Fibroblast of mammary gland (primary cell): ENCODE measurements around the gene SYN1.

Experiments
- DNase-seq: peaks from one replicate; pipeline ENCODE4 v3.0.0-alpha.2; 2010; ENCODE audit warnings: low read depth
- H3K4me3 ChIP-seq: 2 replicates; pipeline ENCODE4 v1.5.1; 2011; ENCODE audit warnings: low read depth, mild to moderate bottlenecking, low read length, moderate library complexity; ENCODE audit not compliant: control insufficient read depth
- TF ChIP-seq, protein P1 (sequence below): conservative IDR thresholded peaks from 2 replicates; pipeline ENCODE4 v1.5.1; 2011; ENCODE audit warnings: low read depth, low read length, inconsistent platforms; ENCODE audit not compliant: control insufficient read depth, insufficient read depth

The SYN1 gene

DNA sequence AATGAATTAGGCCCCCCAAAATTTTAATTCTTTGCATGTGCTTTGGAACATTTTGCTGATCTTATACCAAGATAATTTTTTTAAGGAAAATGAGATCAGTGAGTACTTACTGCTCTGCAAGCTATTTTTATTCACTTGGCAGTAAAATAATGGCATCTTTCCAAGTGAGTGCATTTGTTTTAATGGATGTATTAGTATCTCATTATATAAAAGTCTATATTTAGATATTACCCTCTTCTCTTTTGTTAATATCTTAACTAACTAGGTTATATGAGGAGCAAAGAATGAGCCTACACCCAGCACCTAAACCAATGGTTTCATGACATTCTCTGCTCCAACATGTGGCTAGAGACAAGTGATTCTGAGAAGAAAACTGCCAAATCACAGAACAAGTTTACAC, 79.8 kb downstream of the SYN1 start:
- DNase-seq, result no peak
- TF ChIP-seq, protein P1, sequence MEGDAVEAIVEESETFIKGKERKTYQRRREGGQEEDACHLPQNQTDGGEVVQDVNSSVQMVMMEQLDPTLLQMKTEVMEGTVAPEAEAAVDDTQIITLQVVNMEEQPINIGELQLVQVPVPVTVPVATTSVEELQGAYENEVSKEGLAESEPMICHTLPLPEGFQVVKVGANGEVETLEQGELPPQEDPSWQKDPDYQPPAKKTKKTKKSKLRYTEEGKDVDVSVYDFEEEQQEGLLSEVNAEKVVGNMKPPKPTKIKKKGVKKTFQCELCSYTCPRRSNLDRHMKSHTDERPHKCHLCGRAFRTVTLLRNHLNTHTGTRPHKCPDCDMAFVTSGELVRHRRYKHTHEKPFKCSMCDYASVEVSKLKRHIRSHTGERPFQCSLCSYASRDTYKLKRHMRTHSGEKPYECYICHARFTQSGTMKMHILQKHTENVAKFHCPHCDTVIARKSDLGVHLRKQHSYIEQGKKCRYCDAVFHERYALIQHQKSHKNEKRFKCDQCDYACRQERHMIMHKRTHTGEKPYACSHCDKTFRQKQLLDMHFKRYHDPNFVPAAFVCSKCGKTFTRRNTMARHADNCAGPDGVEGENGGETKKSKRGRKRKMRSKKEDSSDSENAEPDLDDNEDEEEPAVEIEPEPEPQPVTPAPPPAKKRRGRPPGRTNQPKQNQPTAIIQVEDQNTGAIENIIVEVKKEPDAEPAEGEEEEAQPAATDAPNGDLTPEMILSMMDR, result no peak
- no peak overlapping the region for H3K4me3 ChIP-seq

DNA sequence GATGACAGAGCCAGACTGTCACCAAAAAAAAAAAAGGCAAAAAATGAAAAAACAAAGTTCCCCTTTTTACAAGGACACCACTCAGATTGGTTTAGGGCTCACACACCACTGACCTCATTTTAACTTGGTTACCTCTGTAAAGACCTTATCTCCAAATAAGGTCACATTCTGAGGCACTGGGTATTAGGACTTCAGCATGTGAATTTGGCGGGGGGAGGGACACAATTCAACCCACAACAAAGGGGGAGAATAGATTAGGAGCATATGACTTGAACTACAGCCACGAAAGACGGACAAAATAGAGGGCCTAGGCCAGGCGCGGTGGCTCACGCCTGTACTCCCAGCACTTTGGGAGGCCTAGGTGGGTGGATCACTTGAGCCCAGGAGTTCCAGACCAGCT, 89.6 kb downstream of the SYN1 start:
- no peak for DNase-seq
- TF ChIP-seq, protein P1, result no peak
- H3K4me3 ChIP-seq, result no peak overlapping the region

DNA sequence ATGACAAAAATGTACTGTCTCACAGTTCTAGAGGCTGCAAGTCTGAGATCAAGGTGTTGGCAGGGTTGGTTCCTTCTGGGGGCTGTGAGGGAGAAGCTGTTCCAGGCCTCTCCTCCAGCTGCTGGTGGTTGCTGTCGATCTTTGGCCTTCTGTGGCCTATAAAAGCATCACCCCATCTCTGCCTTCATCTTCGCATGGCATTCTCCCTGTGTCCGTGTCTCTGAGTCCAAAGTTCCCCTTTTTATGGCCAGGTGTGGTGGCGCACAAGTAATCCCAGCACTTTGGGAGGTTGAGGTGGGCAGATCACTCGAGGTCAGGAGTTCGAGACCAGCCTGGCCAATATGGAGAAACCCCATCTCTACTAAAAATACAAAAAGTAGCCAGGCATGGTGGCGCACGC, 90.1 kb downstream of the SYN1 start:
- H3K4me3 ChIP-seq, result no peak overlapping the region
- TF ChIP-seq, protein P1, result no peak
- DNase-seq, result no peak

- DNase-seq, result no peak
- TF ChIP-seq, protein P1, result no peak
- H3K4me3 ChIP-seq, result peak overlapping the region; percentile 49
These were observed 95.9 kb downstream of the SYN1 start for GRCh38 chrX:47523713-47524166.

DNA sequence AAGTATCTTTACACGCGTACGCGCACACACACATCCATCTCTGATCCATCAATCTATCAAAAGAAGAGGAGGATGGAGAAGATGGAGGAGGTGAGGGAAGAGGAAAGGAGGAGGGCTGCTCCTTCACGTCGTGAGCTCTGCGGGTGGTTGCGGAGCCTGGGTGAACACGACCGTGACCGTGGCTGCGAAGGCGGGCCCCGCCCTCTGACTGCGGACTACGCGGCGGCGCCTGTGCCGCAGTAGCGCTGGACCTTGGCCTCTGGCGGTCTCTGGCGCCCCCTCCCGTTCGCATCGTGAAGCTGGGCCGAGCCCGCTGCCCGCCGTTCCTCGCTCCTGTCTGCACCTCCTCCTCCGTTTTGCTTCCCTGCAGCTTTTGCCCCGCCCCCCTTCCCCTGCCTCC, 96.4 kb downstream of the SYN1 start:
- TF ChIP-seq, protein P1, result peak; percentile 53
- peak overlapping the region; percentile 49 for H3K4me3 ChIP-seq
- DNase-seq, result peak; percentile 58
